ENCODE data around the gene RANBP1. TPM values are rescaled to one million over a fixed set of nuclear protein-coding genes. Genes with fewer than 3 reads are reported as not detected.

The RANBP1 gene
- total RNA-seq, 1 experiment from 2014 or later, result 195 TPM

DNA sequence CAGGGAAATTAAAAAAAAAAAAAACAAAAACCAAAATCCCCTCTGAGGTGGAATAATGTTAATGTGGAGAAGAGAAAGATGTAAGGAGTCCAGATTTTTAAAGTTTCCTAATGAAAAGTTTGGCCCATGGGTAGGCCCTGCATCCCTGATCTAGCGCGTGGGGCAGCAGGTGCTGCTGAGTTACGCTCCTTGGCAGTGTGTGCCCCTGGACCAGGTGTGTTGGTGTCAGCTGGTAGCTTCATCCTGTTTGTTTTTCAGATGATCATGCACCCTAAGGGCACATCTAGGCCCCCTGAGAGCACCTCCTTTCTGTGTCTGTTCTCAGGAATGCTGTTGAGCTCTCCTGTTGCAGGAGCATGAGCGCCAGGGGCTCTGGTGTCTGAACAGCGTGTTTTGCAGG lies 29.1 kb upstream of the RANBP1 start:
- Mint-ChIP-seq H3K27me3 (ENCODE audit: insufficient read depth, unreplicated experiment) (no peaks in the 10 kb centered on the region), H3K4me3 (ENCODE audit: unreplicated experiment) (no peak overlapping the region), H3K9me3 (ENCODE audit: unreplicated experiment) (no peaks in the 10 kb centered on the region), H3K4me1 (ENCODE audit: insufficient read depth, unreplicated experiment) (peaks cover 33% of the 10 kb centered on the region), H3K36me3 (ENCODE audit: insufficient read depth, unreplicated experiment) (peaks cover 84% of the 10 kb centered on the region), H3K27ac (ENCODE audit: low read depth, unreplicated experiment) (peak overlapping the region; percentile 85)
- TF ChIP-seq, protein P1, sequence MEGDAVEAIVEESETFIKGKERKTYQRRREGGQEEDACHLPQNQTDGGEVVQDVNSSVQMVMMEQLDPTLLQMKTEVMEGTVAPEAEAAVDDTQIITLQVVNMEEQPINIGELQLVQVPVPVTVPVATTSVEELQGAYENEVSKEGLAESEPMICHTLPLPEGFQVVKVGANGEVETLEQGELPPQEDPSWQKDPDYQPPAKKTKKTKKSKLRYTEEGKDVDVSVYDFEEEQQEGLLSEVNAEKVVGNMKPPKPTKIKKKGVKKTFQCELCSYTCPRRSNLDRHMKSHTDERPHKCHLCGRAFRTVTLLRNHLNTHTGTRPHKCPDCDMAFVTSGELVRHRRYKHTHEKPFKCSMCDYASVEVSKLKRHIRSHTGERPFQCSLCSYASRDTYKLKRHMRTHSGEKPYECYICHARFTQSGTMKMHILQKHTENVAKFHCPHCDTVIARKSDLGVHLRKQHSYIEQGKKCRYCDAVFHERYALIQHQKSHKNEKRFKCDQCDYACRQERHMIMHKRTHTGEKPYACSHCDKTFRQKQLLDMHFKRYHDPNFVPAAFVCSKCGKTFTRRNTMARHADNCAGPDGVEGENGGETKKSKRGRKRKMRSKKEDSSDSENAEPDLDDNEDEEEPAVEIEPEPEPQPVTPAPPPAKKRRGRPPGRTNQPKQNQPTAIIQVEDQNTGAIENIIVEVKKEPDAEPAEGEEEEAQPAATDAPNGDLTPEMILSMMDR (IDR thresholded peaks at IDR 0.05; ENCODE audit: unreplicated experiment), result no peak
- no TSS peak for BruUV-seq (replicated peaks)
- DNase-seq (ENCODE audit: unreplicated experiment), result no peak
- ChIA-PET POLR2A (interaction anchor here (0.5 kb wide), 1 partner anchor 131 kb away, joined by 3 read pairs; no protein-coding TSS in a partner anchor), CTCF (interaction anchor here (0.6 to 1.1 kb wide), 4 partner anchors 14 to 469 kb away, joined by 3 read pairs; no protein-coding TSS in a partner anchor)
- intact Hi-C loops (cut with micrococcal nuclease), result no loop called here

DNA sequence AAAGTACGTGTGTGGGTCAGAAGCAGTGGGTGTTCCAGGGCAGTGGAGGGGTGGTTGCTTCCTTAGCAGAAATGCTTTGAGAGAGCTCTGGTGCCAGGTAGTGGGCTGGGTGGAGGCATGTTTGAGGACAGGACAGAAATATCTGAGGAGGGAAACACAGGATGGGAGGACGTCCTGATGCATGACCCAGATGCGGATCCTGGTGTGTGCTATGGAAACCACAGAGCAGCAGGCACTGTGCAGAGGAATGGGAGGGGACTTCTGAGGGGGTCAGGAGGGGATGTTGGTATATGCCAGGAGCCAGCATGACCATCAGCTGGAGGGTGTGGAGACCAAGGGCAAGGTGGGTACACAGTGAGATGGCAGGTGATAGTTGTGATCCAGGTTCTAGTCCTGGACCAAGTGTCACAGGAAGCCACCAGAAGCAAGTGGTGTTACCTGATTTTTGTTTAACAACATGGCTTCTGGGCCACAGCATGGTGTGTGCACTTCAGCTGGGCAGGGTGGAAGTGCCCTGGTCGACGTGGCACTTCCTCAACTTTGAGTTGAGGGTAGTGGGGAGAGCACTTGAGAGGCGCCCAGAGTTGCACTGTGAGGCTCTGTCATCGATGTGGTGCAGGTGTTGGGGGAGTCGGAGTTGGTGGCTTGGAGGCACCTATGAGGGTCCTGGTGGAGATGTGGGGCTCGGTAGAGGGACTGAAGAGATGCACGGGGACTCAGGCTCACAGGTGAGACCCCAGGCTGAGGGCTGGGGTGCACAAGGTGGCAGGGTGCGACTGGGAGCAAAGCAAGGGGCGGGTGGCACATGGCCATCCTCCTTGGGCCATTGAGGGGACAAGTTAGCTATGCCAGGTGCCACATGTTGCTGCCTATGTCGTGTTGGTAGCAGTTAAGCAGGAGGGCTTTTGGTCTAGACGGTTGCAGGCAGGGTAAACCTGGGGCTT lies 28.3 kb upstream of the RANBP1 start:
- CTCF ChIA-PET, result interaction anchor here (1.1 to 1.3 kb wide), 2 partner anchors 14 to 20 kb away, joined by 3 to 4 read pairs; no protein-coding TSS in a partner anchor
- intact Hi-C loops (cut with micrococcal nuclease), result no loop called here
- no TSS peak for BruUV-seq (replicated peaks)
- Mint-ChIP-seq H3K27ac (ENCODE audit: low read depth, unreplicated experiment) (no peak overlapping the region), H3K4me1 (ENCODE audit: insufficient read depth, unreplicated experiment) (peaks cover 31% of the 10 kb centered on the region), H3K9me3 (ENCODE audit: unreplicated experiment) (no peaks in the 10 kb centered on the region), H3K27me3 (ENCODE audit: insufficient read depth, unreplicated experiment) (no peaks in the 10 kb centered on the region), H3K36me3 (ENCODE audit: insufficient read depth, unreplicated experiment) (peaks cover 87% of the 10 kb centered on the region), H3K4me3 (ENCODE audit: unreplicated experiment) (no peak overlapping the region)
- DNase-seq (ENCODE audit: unreplicated experiment), result no peak
- POLR2A ChIA-PET, result interaction anchor here (0.6 kb wide), 1 partner anchor 1029 kb away, joined by 3 read pairs; no protein-coding TSS in a partner anchor
- TF ChIP-seq, protein P1 (IDR thresholded peaks at IDR 0.05; ENCODE audit: unreplicated experiment), result no peak

DNA sequence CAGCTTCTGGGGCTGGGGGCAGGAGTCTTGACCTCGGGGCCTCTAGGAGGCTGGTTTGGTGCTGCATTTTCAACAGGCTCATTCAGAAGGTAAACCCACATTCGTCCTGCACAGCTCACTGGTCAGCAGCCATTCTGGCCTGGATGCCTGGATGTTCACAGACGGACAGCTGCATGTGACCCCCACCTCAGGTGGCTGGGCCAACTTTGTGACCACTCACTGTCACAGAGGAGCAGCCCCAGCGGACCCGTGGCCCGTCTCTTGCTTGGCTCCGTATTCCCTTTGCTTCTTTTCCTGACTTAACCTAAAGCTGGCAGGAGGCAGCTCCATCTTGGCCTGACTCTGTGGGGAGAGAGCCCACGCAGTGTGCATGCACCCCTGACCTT lies 27.6 kb upstream of the RANBP1 start:
- TF ChIP-seq, protein P1 (IDR thresholded peaks at IDR 0.05; ENCODE audit: unreplicated experiment), result no peak
- Mint-ChIP-seq H3K4me3 (ENCODE audit: unreplicated experiment) (no peak overlapping the region), H3K4me1 (ENCODE audit: insufficient read depth, unreplicated experiment) (peaks cover 25% of the 10 kb centered on the region), H3K9me3 (ENCODE audit: unreplicated experiment) (no peaks in the 10 kb centered on the region), H3K27ac (ENCODE audit: low read depth, unreplicated experiment) (no peak overlapping the region), H3K36me3 (ENCODE audit: insufficient read depth, unreplicated experiment) (peaks cover 87% of the 10 kb centered on the region), H3K27me3 (ENCODE audit: insufficient read depth, unreplicated experiment) (no peaks in the 10 kb centered on the region)
- intact Hi-C loops (cut with micrococcal nuclease), result no loop called here
- no TSS peak for BruUV-seq (replicated peaks)
- DNase-seq (ENCODE audit: unreplicated experiment), result no peak
- ChIA-PET CTCF (interaction anchor here (1.3 kb wide), 1 partner anchor 19 kb away, joined by 4 read pairs; no protein-coding TSS in a partner anchor), POLR2A (interaction anchor here (0.6 kb wide), 1 partner anchor 1030 kb away, joined by 3 read pairs; no protein-coding TSS in a partner anchor)

DNA sequence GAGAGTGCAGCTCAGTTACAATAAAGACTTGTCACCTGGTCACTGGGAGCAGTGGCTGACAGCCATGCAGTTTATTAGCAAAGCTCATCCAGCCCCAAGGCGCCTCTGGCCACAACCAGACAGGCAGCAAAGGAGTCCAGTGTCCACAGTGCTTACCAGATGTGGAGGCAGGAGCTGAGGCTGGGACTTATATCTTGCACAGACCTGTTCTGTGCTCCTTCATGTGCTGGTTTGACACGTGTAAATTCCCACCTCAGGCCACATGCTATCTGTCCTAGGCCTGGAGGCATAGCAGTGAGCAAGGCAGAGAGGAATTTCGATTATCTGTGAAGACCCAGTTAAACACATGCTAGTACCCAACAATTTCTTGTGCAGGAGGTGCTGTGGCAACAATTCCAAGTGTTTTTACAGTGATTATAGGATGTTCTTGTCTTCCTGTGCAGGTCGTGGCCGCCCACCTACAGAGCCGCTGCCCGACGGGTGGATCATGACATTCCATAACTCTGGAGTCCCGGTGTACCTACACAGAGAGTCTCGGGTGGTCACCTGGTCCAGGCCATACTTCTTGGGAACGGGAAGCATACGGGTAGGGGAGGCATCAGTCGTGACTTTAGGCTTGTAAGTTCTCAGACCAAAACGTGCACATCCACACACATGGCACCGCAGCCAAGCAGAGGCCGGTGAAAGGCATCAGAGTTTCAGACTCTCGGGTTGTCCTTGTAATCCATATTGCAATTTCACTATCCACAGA lies 26.5 kb upstream of the RANBP1 start:
- ChIA-PET POLR2A (no interaction called here), CTCF (interaction anchor here (0.5 to 0.7 kb wide), 3 partner anchors 97 to 777 kb away, joined by 3 read pairs; no protein-coding TSS in a partner anchor)
- Mint-ChIP-seq H3K27me3 (ENCODE audit: insufficient read depth, unreplicated experiment) (no peaks in the 10 kb centered on the region), H3K4me3 (ENCODE audit: unreplicated experiment) (no peak overlapping the region), H3K4me1 (ENCODE audit: insufficient read depth, unreplicated experiment) (peaks cover 14% of the 10 kb centered on the region), H3K9me3 (ENCODE audit: unreplicated experiment) (no peaks in the 10 kb centered on the region), H3K27ac (ENCODE audit: low read depth, unreplicated experiment) (no peak overlapping the region), H3K36me3 (ENCODE audit: insufficient read depth, unreplicated experiment) (peaks cover 94% of the 10 kb centered on the region)
- BruUV-seq (replicated peaks), result no TSS peak
- intact Hi-C loops (cut with micrococcal nuclease), result no loop called here
- TF ChIP-seq, protein P1 (IDR thresholded peaks at IDR 0.05; ENCODE audit: unreplicated experiment), result no peak
- no peak for DNase-seq (ENCODE audit: unreplicated experiment)
